DND-41 (cell line): ENCODE data around the gene NACC2.

Experiments
- ATAC-seq: fragments of 200-7000 bp; cut with Tn5 transposase; 3 replicates; pipeline ENCODE4 v1.9.1; 2021; ENCODE audit warnings: low read depth; ENCODE audit not compliant: insufficient read depth
- DNase-seq: peaks from one replicate; pipeline ENCODE4 v3.0.0-alpha.2; 2020
- H2AFZ ChIP-seq: 2 replicates; pipeline ENCODE4 v1.6.0; 2012; ENCODE audit warnings: low read depth, low read length
- H3K27ac ChIP-seq: 2 replicates; pipeline ENCODE4 v1.5.1; 2012; ENCODE audit warnings: low read length, inconsistent platforms
- H3K27me3 ChIP-seq: fragments of 200-600 bp; sonication (generic); 2 replicates; pipeline ENCODE4 v1.6.0; 2012; ENCODE audit warnings: low read length, mild to moderate bottlenecking, inconsistent platforms; ENCODE audit not compliant: insufficient read depth, poor library complexity
- H3K36me3 ChIP-seq: 2 replicates; pipeline ENCODE4 v1.5.1; 2012; ENCODE audit warnings: low read length, inconsistent platforms; ENCODE audit not compliant: insufficient read depth
- H3K4me1 ChIP-seq: 2 replicates; pipeline ENCODE4 v1.5.1; 2012; ENCODE audit warnings: mild to moderate bottlenecking, low read length; ENCODE audit not compliant: insufficient read depth
- H3K4me2 ChIP-seq: 2 replicates; pipeline ENCODE4 v1.6.0; 2012; ENCODE audit warnings: mild to moderate bottlenecking, moderate library complexity, low read length, inconsistent platforms; ENCODE audit not compliant: insufficient read depth
- H3K4me3 ChIP-seq, 2 experiments: fragments of 200-600 bp in 1 of 2; shearing (Covaris generic) in 1 of 2; 2 replicates each; pipeline ENCODE4 v1.5.1; 2012 to 2016; ENCODE audit warnings: inconsistent platforms in 2 of 2, low read length in 2 of 2, mild to moderate bottlenecking in 2 of 2, low read depth in 1 of 2, moderate library complexity in 1 of 2
- H3K79me2 ChIP-seq: 2 replicates; pipeline ENCODE4 v1.6.0; 2012; ENCODE audit warnings: low read length, inconsistent platforms; ENCODE audit not compliant: insufficient read depth
- H3K9ac ChIP-seq: 2 replicates; pipeline ENCODE4 v1.6.0; 2012; ENCODE audit warnings: low read depth, mild to moderate bottlenecking, inconsistent platforms, low read length, moderate library complexity
- H3K9me3 ChIP-seq: 2 replicates; pipeline ENCODE4 v1.5.1; 2012; ENCODE audit warnings: low read length, moderate library complexity, mild to moderate bottlenecking, inconsistent platforms; ENCODE audit not compliant: insufficient read depth, severe bottlenecking
- H4K20me1 ChIP-seq: 2 replicates; pipeline ENCODE4 v1.6.0; 2012; ENCODE audit warnings: low read length; ENCODE audit not compliant: insufficient read depth
- EZH2 ChIP-seq: IDR thresholded peaks from 3 replicates; pipeline ENCODE4 v1.6.1; 2012; ENCODE audit warnings: borderline replicate concordance, low read depth, mild to moderate bottlenecking, moderate library complexity, low read length, inconsistent platforms; ENCODE audit not compliant: severe bottlenecking
- TF ChIP-seq, protein P1 (sequence below): IDR thresholded peaks from 2 replicates; pipeline ENCODE4 v1.5.1; 2012; ENCODE audit warnings: borderline replicate concordance, low read length, moderate library complexity, mild to moderate bottlenecking; ENCODE audit not compliant: poor library complexity, severe bottlenecking; ENCODE audit errors: extremely low read depth

NACC2 gene

DNA sequence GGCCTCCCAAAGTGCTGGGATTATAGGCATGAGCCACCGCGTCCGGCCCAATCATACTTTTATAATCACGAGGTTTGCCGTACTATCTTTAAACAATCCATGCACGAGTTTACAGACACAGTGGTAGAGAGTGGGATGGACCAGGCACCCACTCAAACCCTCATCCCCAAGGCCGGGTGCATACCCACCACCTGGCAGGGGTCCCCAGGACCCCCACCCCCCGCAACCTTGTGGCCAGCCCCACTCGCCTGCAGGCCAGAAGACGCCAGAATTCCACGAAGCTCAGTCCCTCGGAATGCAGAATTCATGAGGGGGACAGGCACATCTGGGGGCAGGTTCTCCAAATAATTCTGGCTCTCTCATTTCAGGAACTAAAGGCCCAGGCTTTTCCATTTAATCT, 17.1 kb downstream of the NACC2 start:
- ATAC-seq = no peak
- Histone ChIP-seq H3K4me3 (no peak overlapping the region), H3K79me2 (no peaks in the 10 kb centered on the region), H3K9ac (no peak overlapping the region), H3K4me1 (no peaks in the 10 kb centered on the region), H3K4me2 (no peak overlapping the region), H3K36me3 (no peaks in the 10 kb centered on the region), H4K20me1 (peaks cover 4% of the 10 kb centered on the region; the same call in 1 of the 2 replicates), H3K27ac (no peak overlapping the region), H3K27me3 (no peaks in the 10 kb centered on the region), H2AFZ (no peak overlapping the region), H3K9me3 (no peaks in the 10 kb centered on the region)
- TF ChIP-seq, protein P1, sequence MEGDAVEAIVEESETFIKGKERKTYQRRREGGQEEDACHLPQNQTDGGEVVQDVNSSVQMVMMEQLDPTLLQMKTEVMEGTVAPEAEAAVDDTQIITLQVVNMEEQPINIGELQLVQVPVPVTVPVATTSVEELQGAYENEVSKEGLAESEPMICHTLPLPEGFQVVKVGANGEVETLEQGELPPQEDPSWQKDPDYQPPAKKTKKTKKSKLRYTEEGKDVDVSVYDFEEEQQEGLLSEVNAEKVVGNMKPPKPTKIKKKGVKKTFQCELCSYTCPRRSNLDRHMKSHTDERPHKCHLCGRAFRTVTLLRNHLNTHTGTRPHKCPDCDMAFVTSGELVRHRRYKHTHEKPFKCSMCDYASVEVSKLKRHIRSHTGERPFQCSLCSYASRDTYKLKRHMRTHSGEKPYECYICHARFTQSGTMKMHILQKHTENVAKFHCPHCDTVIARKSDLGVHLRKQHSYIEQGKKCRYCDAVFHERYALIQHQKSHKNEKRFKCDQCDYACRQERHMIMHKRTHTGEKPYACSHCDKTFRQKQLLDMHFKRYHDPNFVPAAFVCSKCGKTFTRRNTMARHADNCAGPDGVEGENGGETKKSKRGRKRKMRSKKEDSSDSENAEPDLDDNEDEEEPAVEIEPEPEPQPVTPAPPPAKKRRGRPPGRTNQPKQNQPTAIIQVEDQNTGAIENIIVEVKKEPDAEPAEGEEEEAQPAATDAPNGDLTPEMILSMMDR = no peak
- no peak for TF ChIP-seq EZH2
- DNase-seq = no peak

DNA sequence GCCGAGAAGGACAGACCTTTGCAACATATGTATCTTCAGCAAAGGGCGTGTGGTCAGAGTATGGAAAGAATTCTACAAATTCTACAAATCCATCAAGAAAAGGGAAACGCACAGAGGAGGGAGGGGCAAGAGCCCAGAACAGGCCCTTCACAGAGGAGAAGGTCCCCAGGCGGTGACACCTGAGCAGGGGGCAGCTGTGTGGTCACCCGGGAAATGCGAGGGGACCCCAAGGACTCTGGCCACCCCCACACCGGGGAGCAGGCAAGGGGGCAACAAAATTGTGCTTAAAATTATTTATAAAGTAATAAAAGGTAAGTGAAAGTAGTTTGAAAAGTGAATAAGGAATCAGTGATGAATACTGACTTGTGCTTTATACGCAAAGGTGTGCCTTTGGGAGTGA, 17.6 kb downstream of the NACC2 start:
- Histone ChIP-seq H3K4me1 (no peaks in the 10 kb centered on the region), H3K36me3 (no peaks in the 10 kb centered on the region), H3K27ac (no peak overlapping the region), H3K9ac (no peak overlapping the region), H3K27me3 (no peaks in the 10 kb centered on the region), H3K4me3 (no peak overlapping the region), H3K79me2 (no peaks in the 10 kb centered on the region), H3K4me2 (no peak overlapping the region), H3K9me3 (no peaks in the 10 kb centered on the region), H2AFZ (no peak overlapping the region), H4K20me1 (peaks cover 4% of the 10 kb centered on the region; the same call in 1 of the 2 replicates)
- DNase-seq = no peak
- ATAC-seq = no peak
- TF ChIP-seq, protein P1 = no peak
- TF ChIP-seq EZH2 = no peak

DNA sequence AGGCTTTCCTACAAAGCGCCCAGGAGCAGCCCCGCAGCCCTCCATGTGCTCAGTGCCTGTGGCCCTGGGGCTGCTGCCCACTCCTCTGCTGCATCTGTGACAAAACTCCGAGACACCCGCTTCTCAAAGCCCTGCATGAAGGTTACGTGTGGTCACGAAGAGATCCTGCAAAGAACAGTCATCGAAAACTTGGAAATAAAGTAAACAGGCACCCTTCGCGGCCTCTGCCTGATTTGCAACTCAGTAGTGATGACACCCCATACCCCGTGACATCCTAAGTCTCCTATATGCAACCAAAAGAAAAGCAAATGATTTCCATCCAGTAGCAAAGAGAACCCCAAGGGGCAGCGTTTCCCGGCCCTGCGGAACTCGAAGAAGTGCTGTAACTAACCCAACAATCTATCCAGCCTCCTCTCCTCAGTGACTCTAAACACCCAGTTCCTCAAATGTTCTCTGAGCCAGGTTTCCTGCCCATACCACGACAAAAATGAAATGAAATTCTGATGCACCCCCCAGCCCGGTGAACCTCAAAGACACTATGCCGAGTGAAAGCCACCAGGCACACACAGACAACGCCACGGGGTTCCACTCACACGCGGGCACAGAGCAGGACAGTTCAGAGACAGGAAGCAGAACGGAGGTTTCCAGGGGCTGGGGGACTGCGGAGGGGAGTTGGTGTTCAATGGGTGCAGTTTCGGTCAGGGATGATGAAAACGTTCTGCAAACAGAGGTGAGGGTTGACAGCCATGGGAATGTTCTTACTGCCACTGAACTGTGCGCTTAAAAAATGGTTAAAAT, 19.0 kb downstream of the NACC2 start:
- Histone ChIP-seq H3K4me2 (no peak overlapping the region), H3K4me1 (no peaks in the 10 kb centered on the region), H4K20me1 (peaks cover 4% of the 10 kb centered on the region; the same call in 1 of the 2 replicates), H2AFZ (no peak overlapping the region), H3K27ac (no peak overlapping the region), H3K36me3 (no peaks in the 10 kb centered on the region), H3K9me3 (no peaks in the 10 kb centered on the region), H3K27me3 (no peaks in the 10 kb centered on the region), H3K9ac (no peak overlapping the region), H3K4me3 (no peak overlapping the region), H3K79me2 (no peaks in the 10 kb centered on the region)
- ATAC-seq = no peak
- TF ChIP-seq, protein P1 = no peak
- no peak for TF ChIP-seq EZH2
- DNase-seq = no peak
